ENCODE data around the gene MAVS.

- TF ChIP-seq CTCF (IDR thresholded peaks at IDR 0.05 in 8 of 11, conservative IDR thresholded peaks at IDR 0.05 in 3 of 11) = no peak
- TF ChIP-seq POLR2AphosphoS5 (IDR thresholded peaks at IDR 0.05) = no peak
- TF ChIP-seq POLR2A (IDR thresholded peaks at IDR 0.05) = no peak
Measured at GRCh38 chr20:3898639-3899038, 52.0 kb downstream of the MAVS start.
